ENCODE results near the gene EDN2.

EDN2 gene

DNA sequence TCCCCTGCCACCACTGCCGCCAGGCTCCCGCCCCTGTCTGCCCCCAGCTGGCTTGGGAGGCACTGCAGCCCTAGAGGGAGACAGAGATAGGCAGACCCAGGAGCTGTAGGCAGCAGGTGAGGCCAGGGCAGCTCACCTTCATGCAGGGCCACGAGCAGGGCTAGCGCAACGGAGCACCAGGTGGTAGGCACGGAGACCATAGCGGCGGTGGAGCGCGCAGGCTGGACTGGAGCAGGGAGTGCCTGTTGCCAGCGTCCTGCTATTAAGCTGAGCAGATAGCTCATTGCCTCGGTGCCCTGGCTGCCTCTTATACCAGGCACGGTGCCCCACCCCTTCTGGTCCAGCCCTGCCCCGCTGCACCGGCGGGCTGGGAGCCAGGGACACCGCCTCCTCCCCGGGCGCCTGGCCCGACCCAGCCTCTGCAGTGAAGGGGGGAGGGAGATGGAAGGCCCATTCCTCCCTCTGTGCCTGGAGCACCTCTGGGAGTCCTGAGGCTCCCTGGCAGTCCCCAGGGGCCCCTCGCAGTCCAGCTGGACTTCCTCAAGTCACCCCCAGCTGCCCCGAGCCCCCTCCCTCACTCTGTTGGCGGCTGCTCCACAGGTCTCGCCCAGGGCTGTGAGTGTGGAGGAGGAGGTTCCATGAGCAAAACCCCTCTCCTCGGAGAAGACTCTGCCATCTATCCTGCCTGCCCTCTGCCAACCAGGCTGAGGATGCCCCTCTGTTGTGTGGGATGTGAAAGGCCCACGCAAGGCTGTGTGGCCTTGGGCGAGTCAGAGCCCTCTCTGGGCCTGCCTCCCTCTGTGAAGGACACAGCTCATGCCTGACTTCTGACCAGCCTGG lies at the start of gene EDN2:
EDN2 (minus strand) TSS at position 282 of the 840 bp plus-strand sequence; CDS start at position 200, 82 bp downstream.
- Histone ChIP-seq H4K20me1 (ENCODE audit: control insufficient read depth, insufficient read depth, low read depth, low read length) (no peaks in the 10 kb centered on the region), H3K9me3 (ENCODE audit: control insufficient read depth, insufficient read depth, low read length) (no peaks in the 10 kb centered on the region), H3K4me1 (ENCODE audit: control insufficient read depth, low read length) (0 out of 2 replicates have a peak, but pooled peaks cover 3% of the 10 kb centered on the region), H3K27me3 (ENCODE audit: control insufficient read depth, low read length) (peaks cover 33% of the 10 kb centered on the region), H3K27ac (ENCODE audit: low read depth, low read length) (no peak within 1 kb of the TSS), H3F3A (ENCODE audit: control insufficient read depth, insufficient read depth) (no peaks in the 10 kb centered on the region), H3K4me2 (ENCODE audit: low read length) (no peak within 1 kb of the TSS), H3K79me2 (ENCODE audit: control insufficient read depth, low read length) (no peaks in the 10 kb centered on the region), H3K4me3 (ENCODE audit: low read length) (no peak within 1 kb of the TSS), H3K9me2 (replicated peaks; ENCODE audit: control insufficient read depth, low read length) (no peaks in the 10 kb centered on the region), H3K36me3 (ENCODE audit: control insufficient read depth, low read length) (no peaks in the 10 kb centered on the region)
- TF ChIP-seq, protein P1, sequence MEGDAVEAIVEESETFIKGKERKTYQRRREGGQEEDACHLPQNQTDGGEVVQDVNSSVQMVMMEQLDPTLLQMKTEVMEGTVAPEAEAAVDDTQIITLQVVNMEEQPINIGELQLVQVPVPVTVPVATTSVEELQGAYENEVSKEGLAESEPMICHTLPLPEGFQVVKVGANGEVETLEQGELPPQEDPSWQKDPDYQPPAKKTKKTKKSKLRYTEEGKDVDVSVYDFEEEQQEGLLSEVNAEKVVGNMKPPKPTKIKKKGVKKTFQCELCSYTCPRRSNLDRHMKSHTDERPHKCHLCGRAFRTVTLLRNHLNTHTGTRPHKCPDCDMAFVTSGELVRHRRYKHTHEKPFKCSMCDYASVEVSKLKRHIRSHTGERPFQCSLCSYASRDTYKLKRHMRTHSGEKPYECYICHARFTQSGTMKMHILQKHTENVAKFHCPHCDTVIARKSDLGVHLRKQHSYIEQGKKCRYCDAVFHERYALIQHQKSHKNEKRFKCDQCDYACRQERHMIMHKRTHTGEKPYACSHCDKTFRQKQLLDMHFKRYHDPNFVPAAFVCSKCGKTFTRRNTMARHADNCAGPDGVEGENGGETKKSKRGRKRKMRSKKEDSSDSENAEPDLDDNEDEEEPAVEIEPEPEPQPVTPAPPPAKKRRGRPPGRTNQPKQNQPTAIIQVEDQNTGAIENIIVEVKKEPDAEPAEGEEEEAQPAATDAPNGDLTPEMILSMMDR (IDR thresholded peaks at IDR 0.05; ENCODE audit: low read depth, low read length, poor library complexity, severe bottlenecking) = no peak
- no peak for TF ChIP-seq EZH2phosphoT487 (IDR thresholded peaks at IDR 0.05; ENCODE audit: borderline replicate concordance, low read length)

DNA sequence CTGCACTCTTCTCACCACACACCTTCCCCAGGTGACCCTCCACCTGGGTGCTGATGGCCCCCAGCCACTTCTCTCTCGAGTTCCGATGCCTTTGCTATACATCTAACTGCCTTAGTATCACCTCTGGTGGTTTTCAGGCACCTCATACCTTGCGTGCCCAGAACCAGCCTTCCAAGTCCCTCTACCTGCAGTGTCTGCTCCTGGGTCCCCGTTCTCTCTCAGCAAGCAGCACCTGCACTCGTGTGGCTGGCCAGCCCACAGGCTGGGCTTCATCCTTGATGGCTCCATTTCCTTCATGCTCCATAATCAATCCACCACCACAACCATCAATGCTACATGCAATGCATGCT lies 49.2 kb upstream of the EDN2 start:
- Histone ChIP-seq H3K79me2 (ENCODE audit: control insufficient read depth, low read length) (no peaks in the 10 kb centered on the region), H3K36me3 (ENCODE audit: control insufficient read depth, low read length) (no peaks in the 10 kb centered on the region), H3K9me2 (replicated peaks; ENCODE audit: control insufficient read depth, low read length) (no peaks in the 10 kb centered on the region), H3K27me3 (ENCODE audit: control insufficient read depth, low read length) (peaks cover 18% of the 10 kb centered on the region), H3K9me3 (ENCODE audit: control insufficient read depth, insufficient read depth, low read length) (peaks cover 10% of the 10 kb centered on the region; the same call in 1 of the 2 replicates), H3F3A (ENCODE audit: control insufficient read depth, insufficient read depth) (no peaks in the 10 kb centered on the region), H3K4me1 (ENCODE audit: control insufficient read depth, low read length) (peaks cover 11% of the 10 kb centered on the region), H3K4me2 (ENCODE audit: low read length) (no peak overlapping the region), H3K4me3 (ENCODE audit: low read length) (no peak overlapping the region), H3K27ac (ENCODE audit: low read depth, low read length) (no peak overlapping the region), H4K20me1 (ENCODE audit: control insufficient read depth, insufficient read depth, low read depth, low read length) (no peaks in the 10 kb centered on the region)
- TF ChIP-seq EZH2phosphoT487 (IDR thresholded peaks at IDR 0.05; ENCODE audit: borderline replicate concordance, low read length) = no peak
- TF ChIP-seq, protein P1 (IDR thresholded peaks at IDR 0.05; ENCODE audit: low read depth, low read length, poor library complexity, severe bottlenecking) = no peak

DNA sequence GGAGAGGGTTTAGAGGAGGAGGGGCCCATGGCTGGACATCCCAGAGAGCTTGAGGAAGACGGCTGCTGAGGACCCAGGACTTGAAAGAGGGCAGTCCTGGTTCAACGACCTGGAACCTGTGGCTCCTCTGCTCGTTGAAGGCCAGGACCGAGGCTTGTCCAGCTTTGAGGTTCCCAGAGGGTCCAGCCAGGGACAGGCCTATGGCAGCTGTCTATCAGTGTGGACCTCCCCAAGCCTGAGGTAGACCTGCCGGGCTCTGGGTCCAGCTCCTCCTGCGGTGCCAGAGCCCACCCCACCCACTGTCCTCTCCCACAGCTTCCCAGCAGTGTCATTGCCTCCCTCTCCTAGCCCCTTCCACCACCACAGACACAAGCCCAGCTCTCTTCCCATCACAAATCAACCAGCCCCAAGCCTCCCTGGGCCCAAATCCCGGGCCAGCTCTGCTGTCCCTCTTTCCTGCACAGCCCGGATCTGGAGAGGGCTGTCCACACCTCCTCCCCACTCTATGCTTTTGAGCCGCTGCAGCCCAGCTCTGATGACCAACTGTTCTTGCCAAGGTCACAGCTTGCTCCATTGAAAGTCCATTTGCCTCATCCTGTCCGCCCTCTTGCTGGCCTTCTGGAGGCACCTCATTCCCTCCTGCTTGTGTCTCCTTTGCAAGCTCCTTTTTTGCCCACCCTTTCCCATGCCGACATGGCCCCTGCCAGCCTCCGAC lies 48.7 kb upstream of the EDN2 start:
- H3K9me2 ChIP-seq (replicated peaks; ENCODE audit: control insufficient read depth, low read length) = no peaks in the 10 kb centered on the region
- H3K79me2 ChIP-seq (ENCODE audit: control insufficient read depth, low read length) = no peaks in the 10 kb centered on the region
- H3K4me2 ChIP-seq (ENCODE audit: low read length) = no peak overlapping the region
- no peak overlapping the region for H3K27ac ChIP-seq (ENCODE audit: low read depth, low read length)
- TF ChIP-seq, protein P1 (IDR thresholded peaks at IDR 0.05; ENCODE audit: low read depth, low read length, poor library complexity, severe bottlenecking) = no peak
- TF ChIP-seq EZH2phosphoT487 (IDR thresholded peaks at IDR 0.05; ENCODE audit: borderline replicate concordance, low read length) = no peak
- H3F3A ChIP-seq (ENCODE audit: control insufficient read depth, insufficient read depth) = no peaks in the 10 kb centered on the region
- H4K20me1 ChIP-seq (ENCODE audit: control insufficient read depth, insufficient read depth, low read depth, low read length) = no peaks in the 10 kb centered on the region
- peaks cover 17% of the 10 kb centered on the region for H3K27me3 ChIP-seq (ENCODE audit: control insufficient read depth, low read length)
- peaks cover 11% of the 10 kb centered on the region for H3K4me1 ChIP-seq (ENCODE audit: control insufficient read depth, low read length)
- H3K9me3 ChIP-seq (ENCODE audit: control insufficient read depth, insufficient read depth, low read length) = peaks cover 12% of the 10 kb centered on the region; the same call in 1 of the 2 replicates
- H3K36me3 ChIP-seq (ENCODE audit: control insufficient read depth, low read length) = no peaks in the 10 kb centered on the region
- no peak overlapping the region for H3K4me3 ChIP-seq (ENCODE audit: low read length)

All from DOHH2 (cell line).